SK-N-MC (cell line): ENCODE data around the gene TMEM119.

Experiments used
- DNase-seq: peaks from one replicate; pipeline ENCODE4 v3.0.0-alpha.2; 2011; ENCODE audit warnings: low read depth, low spot score
- H3K27ac ChIP-seq: fragments of 200-600 bp; sonication (generic); 2 replicates; pipeline ENCODE4 v1.5.1; 2016; ENCODE audit warnings: mixed run types
- H3K36me3 ChIP-seq: fragments of 200-600 bp; sonication (generic); 2 replicates; pipeline ENCODE4 v1.6.1; 2017; ENCODE audit warnings: antibody characterized with exemption, low read length, mixed read lengths; ENCODE audit not compliant: insufficient read depth
- H3K4me3 ChIP-seq: fragments of 200-600 bp; sonication (generic); 2 replicates; pipeline ENCODE4 v1.5.1; 2016
- H3K9ac ChIP-seq: fragments of 200-600 bp; sonication (generic); 2 replicates; pipeline ENCODE4 v1.8.0; 2017; ENCODE audit warnings: mixed run types, mixed read lengths; ENCODE audit not compliant: insufficient read length
- H3K9me3 ChIP-seq: fragments of 200-600 bp; sonication (generic); 2 replicates; pipeline ENCODE4 v1.6.1; 2017; ENCODE audit warnings: low read depth, mild to moderate bottlenecking, antibody characterized with exemption, low read length, moderate library complexity, mixed read lengths
- EZH2 ChIP-seq: fragments of 200-600 bp; sonication (generic); IDR thresholded peaks from one replicate; pipeline ENCODE4 v1.6.1; 2017; ENCODE audit warnings: antibody characterized with exemption
- FOXP2 ChIP-seq: optimal IDR thresholded peaks from 2 replicates; pipeline ENCODE3; 2011; ENCODE audit warnings: mild to moderate bottlenecking, moderate library complexity; ENCODE audit not compliant: insufficient read depth; ENCODE audit errors: extremely low read length, control extremely low read depth
- POLR2AphosphoS5 ChIP-seq: IDR thresholded peaks from 2 replicates; pipeline ENCODE4 v1.6.1; 2012; ENCODE audit warnings: mild to moderate bottlenecking, low read depth, low read length, borderline replicate concordance

TMEM119 gene

GRCh38 chr12:108565976-108566375 is 31.9 kb downstream of the TMEM119 start:
- DNase-seq: no peak
- TF ChIP-seq POLR2AphosphoS5 (no peak), EZH2 (no peak), FOXP2 (no peak)
- Histone ChIP-seq H3K36me3 (peaks cover 59% of the 10 kb centered on the region), H3K4me3 (no peak overlapping the region), H3K9ac (peak overlapping the region; percentile 37), H3K27ac (peak overlapping the region; percentile 65), H3K9me3 (no peaks in the 10 kb centered on the region)

DNA sequence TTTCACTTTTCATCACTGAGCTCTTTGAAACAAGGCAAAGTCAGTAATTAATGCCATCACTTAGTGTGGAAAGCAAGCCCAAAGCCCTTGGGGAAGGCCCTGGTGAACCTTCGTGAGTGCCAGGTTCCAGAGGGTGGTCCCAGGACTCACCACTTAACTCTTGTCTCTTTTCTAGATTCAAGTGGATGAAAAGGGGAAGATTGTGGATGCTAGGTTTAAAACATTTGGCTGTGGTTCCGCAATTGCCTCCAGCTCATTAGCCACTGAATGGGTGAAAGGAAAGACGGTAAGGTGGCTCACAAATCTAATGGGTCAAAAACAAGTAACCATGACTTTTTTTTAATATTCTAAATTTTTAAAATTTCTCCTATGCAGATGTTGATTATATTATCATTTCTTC is 32.7 kb downstream of the TMEM119 start:
- Histone ChIP-seq H3K9me3 (no peaks in the 10 kb centered on the region), H3K9ac (peak overlapping the region; percentile 37), H3K4me3 (no peak overlapping the region), H3K36me3 (peaks cover 59% of the 10 kb centered on the region), H3K27ac (peak overlapping the region; percentile 38)
- TF ChIP-seq EZH2: no peak
- TF ChIP-seq POLR2AphosphoS5: no peak
- TF ChIP-seq FOXP2: no peak
- no peak for DNase-seq

DNA sequence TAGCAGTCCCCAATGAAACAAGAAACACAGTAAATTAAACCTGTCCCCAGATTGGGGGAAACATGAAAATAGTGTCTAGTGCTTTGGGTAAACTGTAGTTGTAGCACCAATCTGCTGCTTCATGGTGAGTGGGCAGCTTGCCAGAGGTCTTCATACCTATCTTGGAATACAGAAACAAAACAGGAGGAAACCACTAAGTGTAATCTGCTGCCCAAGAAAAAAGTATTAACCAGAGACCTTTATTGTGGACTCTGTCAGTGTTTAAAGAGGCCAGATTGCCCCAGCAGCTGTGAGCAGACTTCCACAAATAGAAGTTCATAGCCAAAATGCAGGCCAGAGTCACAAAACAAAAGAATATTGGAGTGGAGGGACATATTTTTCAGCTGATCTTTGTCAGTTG is 33.2 kb downstream of the TMEM119 start:
- Histone ChIP-seq H3K27ac (peak overlapping the region; percentile 38; the same call in 1 of the 2 replicates), H3K36me3 (peaks cover 57% of the 10 kb centered on the region), H3K4me3 (no peak overlapping the region), H3K9ac (peak overlapping the region; percentile 37), H3K9me3 (no peaks in the 10 kb centered on the region)
- TF ChIP-seq EZH2 (no peak), POLR2AphosphoS5 (no peak), FOXP2 (no peak)
- no peak for DNase-seq

GRCh38 chr12:108563804-108564151 is 34.1 kb downstream of the TMEM119 start:
- TF ChIP-seq POLR2AphosphoS5 (no peak), EZH2 (no peak), FOXP2 (no peak)
- DNase-seq: no peak
- peak overlapping the region; percentile 58 for H3K9ac ChIP-seq
- H3K36me3 ChIP-seq: peaks cover 51% of the 10 kb centered on the region
- peak overlapping the region; percentile 81 for H3K4me3 ChIP-seq
- H3K9me3 ChIP-seq: no peaks in the 10 kb centered on the region
- H3K27ac ChIP-seq: peak overlapping the region; percentile 56; the same call in 1 of the 2 replicates

GRCh38 chr12:108563136-108563803 is 34.6 kb downstream of the TMEM119 start:
- H3K36me3 ChIP-seq: peaks cover 48% of the 10 kb centered on the region
- peak overlapping the region; percentile 72 for H3K27ac ChIP-seq

GRCh38 chr12:108562348-108563135 is 35.3 kb downstream of the TMEM119 start, which contains the start of gene ISCU:
TSS of gene ISCU (plus strand) at chr12:108562596. CDS start at chr12:108562623, 27 bp downstream.
- Histone ChIP-seq H3K36me3 (peaks cover 48% of the 10 kb centered on the region), H3K9ac (peak within 1 kb of the TSS; percentile 97), H3K4me3 (peak within 1 kb of the TSS; percentile 81), H3K27ac (peak within 1 kb of the TSS; percentile 98), H3K9me3 (no peaks in the 10 kb centered on the region)
- TF ChIP-seq POLR2AphosphoS5 (peak; percentile 84; the same call in 1 of the 2 replicates), FOXP2 (no peak)
- DNase-seq: peak; percentile 78

More at GRCh38 chr12:108563136-108563803, 34.6 kb downstream of the TMEM119 start:
- H3K9me3 ChIP-seq: no peaks in the 10 kb centered on the region
- DNase-seq: peak; percentile 70
- peak overlapping the region; percentile 81 for H3K4me3 ChIP-seq
- peak overlapping the region; percentile 82 for H3K9ac ChIP-seq
- TF ChIP-seq FOXP2 (no peak), POLR2AphosphoS5 (peak; percentile 41; the same call in 1 of the 2 replicates)

- H3K36me3 ChIP-seq: peaks cover 48% of the 10 kb centered on the region
- peak overlapping the region; percentile 81 for H3K4me3 ChIP-seq
- H3K9me3 ChIP-seq: no peaks in the 10 kb centered on the region
- no peak for DNase-seq
- H3K9ac ChIP-seq: peak overlapping the region; percentile 97
- TF ChIP-seq POLR2AphosphoS5 (no peak), FOXP2 (no peak), EZH2 (no peak)
- H3K27ac ChIP-seq: peak overlapping the region; percentile 98
These were observed 36.0 kb downstream of the TMEM119 start for GRCh38 chr12:108561852-108562347.

GRCh38 chr12:108560752-108561719 is 36.8 kb downstream of the TMEM119 start, which contains the start of gene SART3:
TSS of gene SART3 (minus strand) at chr12:108561173. CDS start at chr12:108561154, 19 bp downstream.
- peak within 1 kb of the TSS; percentile 81 for H3K4me3 ChIP-seq
- H3K9ac ChIP-seq: peak within 1 kb of the TSS; percentile 97
- H3K27ac ChIP-seq: peak within 1 kb of the TSS; percentile 98
- DNase-seq: peak; percentile 91
- TF ChIP-seq EZH2: no peak
- TF ChIP-seq POLR2AphosphoS5: peak; percentile 82
- no peaks in the 10 kb centered on the region for H3K9me3 ChIP-seq
- peaks cover 46% of the 10 kb centered on the region for H3K36me3 ChIP-seq
